ENCODE measurements around the gene METRNL. TPM values are rescaled to one million over a fixed set of nuclear protein-coding genes. Genes with fewer than 3 reads are reported as not detected.
A peak's percentile ranks its signal among the peaks of the same experiment; 100 is the strongest.

Gene METRNL
- total and polyA plus RNA-seq, 5 donors from 2014 or later: 0.47 to 22.7 (median 0.84) TPM

DNA sequence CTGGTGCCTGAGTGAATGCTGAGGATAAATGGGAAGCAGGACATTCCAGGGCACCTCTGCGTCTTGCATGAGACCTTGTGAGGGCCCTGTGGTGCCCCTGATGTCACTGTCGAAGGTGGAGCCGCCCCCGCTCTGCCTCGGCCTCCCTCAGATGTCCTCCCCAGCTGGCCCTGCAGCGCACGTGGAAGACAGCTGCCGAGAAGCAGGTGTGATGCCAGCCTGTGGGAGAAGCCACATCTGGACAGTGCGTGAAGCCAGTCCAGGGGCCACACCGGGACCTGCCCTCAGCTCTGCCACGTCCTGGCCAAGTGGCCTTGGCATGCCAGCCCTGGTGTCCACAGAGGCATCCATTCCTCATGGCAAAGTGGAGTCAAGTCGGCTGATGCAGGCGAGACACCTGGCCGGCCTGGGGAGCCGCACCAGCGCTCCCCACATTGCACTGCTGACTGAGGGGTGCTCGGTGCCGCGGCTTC is 21.6 kb upstream of the METRNL start:
- H3K27me3 Mint-ChIP-seq: peaks cover 7% of the 10 kb centered on the region
- no peak overlapping the region for H3K4me3 Mint-ChIP-seq
- H3K9me3 ChIP-seq (ENCODE audit: control insufficient read depth in 2 of 2, low read length in 2 of 2): no peaks in the 10 kb centered on the region
- H3K36me3 Mint-ChIP-seq: no peaks in the 10 kb centered on the region
- H3K27ac ChIP-seq (ENCODE audit: insufficient read depth, low read length, poor library complexity, severe bottlenecking): no peak overlapping the region
- peaks cover 10% of the 10 kb centered on the region for H3K4me1 ChIP-seq (ENCODE audit: control insufficient read depth, insufficient read depth, low read length, poor library complexity, severe bottlenecking)
- ATAC-seq (ENCODE audit: low read depth in 2 of 2): no peak
- H3K4me1 Mint-ChIP-seq: peaks cover 5 to 19% (median 8%) of the 10 kb centered on the region in 4 donors
- no peaks in the 10 kb centered on the region for H3K27me3 ChIP-seq (ENCODE audit: control insufficient read depth, insufficient read depth, low read length)
- no peaks in the 10 kb centered on the region for H3K36me3 ChIP-seq (ENCODE audit: control insufficient read depth, insufficient read depth, low read length)
- DNase-seq: no peak
- H3K27ac Mint-ChIP-seq: no peak overlapping the region
- H3K4me3 ChIP-seq (ENCODE audit: low read depth, low read length): no peak overlapping the region
- H3K9me3 Mint-ChIP-seq: no peaks in the 10 kb centered on the region

DNA sequence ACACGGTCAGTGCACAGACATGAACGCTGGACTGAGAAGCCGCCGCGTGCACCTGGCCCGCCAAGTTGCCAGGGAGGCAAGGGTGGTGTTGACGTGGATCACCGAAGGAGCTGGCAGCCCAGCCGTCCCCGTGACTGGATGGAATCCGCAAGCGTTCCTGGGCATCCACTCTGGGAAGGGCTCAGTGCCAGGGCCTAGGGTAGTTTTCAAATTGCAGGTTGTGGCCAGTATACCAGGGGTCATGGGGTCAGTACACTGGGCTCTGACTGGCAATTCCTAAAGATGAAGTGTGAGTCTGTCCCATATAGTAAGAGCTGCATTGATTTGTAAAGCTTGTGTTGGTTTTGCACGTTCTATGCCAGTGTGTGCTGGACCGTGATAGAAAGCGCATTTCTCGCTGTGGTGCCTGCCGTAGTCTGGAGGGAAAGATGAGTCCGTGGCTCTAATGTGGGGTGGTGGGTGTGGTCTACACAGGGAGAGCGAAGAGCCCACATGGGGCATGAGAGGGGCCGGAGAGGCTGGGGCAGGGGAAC is 21.1 kb upstream of the METRNL start:
- ATAC-seq (ENCODE audit: low read depth in 2 of 2) (no peak), DNase-seq (no peak)
- Mint-ChIP-seq H3K4me1 (peaks cover 4 to 16% (median 7%) of the 10 kb centered on the region in 4 donors), H3K9me3 (no peaks in the 10 kb centered on the region), H3K4me3 (no peak overlapping the region), H3K27me3 (peaks cover 7% of the 10 kb centered on the region), H3K36me3 (no peaks in the 10 kb centered on the region), H3K27ac (no peak overlapping the region)
- no peaks in the 10 kb centered on the region for H3K9me3 ChIP-seq (ENCODE audit: control insufficient read depth in 2 of 2, low read length in 2 of 2)
- no peak overlapping the region for H3K27ac ChIP-seq (ENCODE audit: insufficient read depth, low read length, poor library complexity, severe bottlenecking)
- H3K4me1 ChIP-seq (ENCODE audit: control insufficient read depth, insufficient read depth, low read length, poor library complexity, severe bottlenecking): peaks cover 10% of the 10 kb centered on the region
- H3K27me3 ChIP-seq (ENCODE audit: control insufficient read depth, insufficient read depth, low read length): no peaks in the 10 kb centered on the region
- no peak overlapping the region for H3K4me3 ChIP-seq (ENCODE audit: low read depth, low read length)
- no peaks in the 10 kb centered on the region for H3K36me3 ChIP-seq (ENCODE audit: control insufficient read depth, insufficient read depth, low read length)

DNA sequence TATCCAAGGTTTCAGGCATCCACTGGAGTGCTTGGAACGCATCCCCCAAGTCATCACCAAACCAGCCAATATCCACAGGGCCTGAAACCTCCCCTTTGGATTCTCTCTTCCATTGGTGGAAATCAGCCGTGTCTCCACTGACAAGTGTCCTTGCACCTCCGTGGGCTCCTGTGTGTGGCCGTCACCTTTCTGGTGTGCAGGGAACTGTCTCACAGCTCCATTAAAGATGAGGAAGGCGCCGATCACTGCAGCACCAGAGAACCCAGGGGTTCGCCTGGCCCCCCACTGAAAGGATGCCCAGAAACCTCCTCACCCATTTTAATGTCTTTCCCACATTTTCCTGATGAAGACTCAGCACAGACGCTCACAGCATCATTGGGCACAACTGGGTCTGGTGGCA is 17.8 kb upstream of the METRNL start:
- Mint-ChIP-seq H3K27ac (peak overlapping the region in 1 of 3 donors; percentile 52), H3K9me3 (no peaks in the 10 kb centered on the region), H3K36me3 (no peaks in the 10 kb centered on the region), H3K27me3 (peaks cover 7% of the 10 kb centered on the region), H3K4me1 (no peaks in the 10 kb centered on the region), H3K4me3 (no peak overlapping the region)
- H3K9me3 ChIP-seq (ENCODE audit: control insufficient read depth in 2 of 2, low read length in 2 of 2): no peaks in the 10 kb centered on the region
- H3K27ac ChIP-seq (ENCODE audit: insufficient read depth, low read length, poor library complexity, severe bottlenecking): no peak overlapping the region
- DNase-seq (no peak), ATAC-seq (ENCODE audit: low read depth in 2 of 2) (no peak)
- no peaks in the 10 kb centered on the region for H3K36me3 ChIP-seq (ENCODE audit: control insufficient read depth, insufficient read depth, low read length)
- H3K4me3 ChIP-seq (ENCODE audit: low read depth, low read length): no peak overlapping the region
- no peaks in the 10 kb centered on the region for H3K27me3 ChIP-seq (ENCODE audit: control insufficient read depth, insufficient read depth, low read length)
- H3K4me1 ChIP-seq (ENCODE audit: control insufficient read depth, insufficient read depth, low read length, poor library complexity, severe bottlenecking): no peaks in the 10 kb centered on the region

DNA sequence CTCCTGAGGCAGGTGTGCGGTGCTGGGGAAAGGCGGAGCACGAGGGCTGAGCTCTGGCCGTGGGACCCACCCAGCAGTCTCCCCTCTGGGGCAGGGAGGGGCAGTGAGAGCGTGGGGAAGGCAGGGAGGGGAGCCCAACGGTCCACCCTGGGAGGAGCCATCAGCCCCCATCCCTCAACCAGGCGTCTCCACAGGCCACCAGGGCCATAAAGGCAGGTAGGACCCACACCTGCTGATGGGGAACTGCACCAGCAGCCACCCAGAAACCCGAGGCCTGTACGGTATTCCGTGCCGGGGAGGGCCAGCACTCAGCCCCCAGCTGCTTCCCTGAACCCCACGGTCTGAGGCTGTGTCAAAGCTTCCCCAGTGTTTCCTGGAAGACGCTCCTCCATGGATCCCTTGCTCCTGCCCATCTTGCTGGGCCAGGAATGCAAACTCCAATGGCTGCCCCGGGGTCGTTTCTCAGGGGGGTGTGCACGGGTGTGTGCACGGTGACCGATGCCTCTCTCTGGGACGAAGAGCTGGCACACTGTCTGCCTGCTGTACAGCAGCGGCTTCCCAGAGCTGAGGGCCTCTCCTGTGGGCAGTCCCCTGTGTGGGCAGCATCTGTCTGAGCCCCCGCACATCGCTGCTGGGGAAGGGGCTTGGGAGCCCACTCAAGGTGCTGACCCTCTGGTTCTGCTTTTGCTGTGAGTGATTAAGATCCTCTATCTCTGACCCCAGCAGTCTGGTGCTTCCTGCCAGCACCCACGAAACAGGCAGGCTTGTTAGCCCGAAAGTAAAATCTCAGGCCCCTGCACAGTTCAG is 17.2 kb upstream of the METRNL start:
- Histone ChIP-seq H3K4me1 (ENCODE audit: control insufficient read depth, insufficient read depth, low read length, poor library complexity, severe bottlenecking) (no peaks in the 10 kb centered on the region), H3K27me3 (ENCODE audit: control insufficient read depth, insufficient read depth, low read length) (no peaks in the 10 kb centered on the region), H3K9me3 (ENCODE audit: control insufficient read depth in 2 of 2, low read length in 2 of 2) (no peaks in the 10 kb centered on the region), H3K27ac (ENCODE audit: insufficient read depth, low read length, poor library complexity, severe bottlenecking) (no peak overlapping the region), H3K4me3 (ENCODE audit: low read depth, low read length) (no peak overlapping the region), H3K36me3 (ENCODE audit: control insufficient read depth, insufficient read depth, low read length) (no peaks in the 10 kb centered on the region)
- H3K36me3 Mint-ChIP-seq: no peaks in the 10 kb centered on the region
- ATAC-seq (ENCODE audit: low read depth in 2 of 2) (no peak), DNase-seq (no peak)
- H3K27ac Mint-ChIP-seq: peak overlapping the region in 1 of 3 donors; percentile 52
- H3K4me3 Mint-ChIP-seq: no peak overlapping the region
- peaks cover 7% of the 10 kb centered on the region for H3K27me3 Mint-ChIP-seq
- H3K9me3 Mint-ChIP-seq: no peaks in the 10 kb centered on the region
- no peaks in the 10 kb centered on the region for H3K4me1 Mint-ChIP-seq

- no peaks in the 10 kb centered on the region for H3K36me3 Mint-ChIP-seq
- Histone ChIP-seq H3K4me3 (ENCODE audit: low read depth, low read length) (no peak overlapping the region), H3K9me3 (ENCODE audit: control insufficient read depth in 2 of 2, low read length in 2 of 2) (no peaks in the 10 kb centered on the region), H3K36me3 (ENCODE audit: control insufficient read depth, insufficient read depth, low read length) (no peaks in the 10 kb centered on the region), H3K27me3 (ENCODE audit: control insufficient read depth, insufficient read depth, low read length) (no peaks in the 10 kb centered on the region), H3K4me1 (ENCODE audit: control insufficient read depth, insufficient read depth, low read length, poor library complexity, severe bottlenecking) (no peaks in the 10 kb centered on the region), H3K27ac (ENCODE audit: insufficient read depth, low read length, poor library complexity, severe bottlenecking) (no peak overlapping the region)
- H3K27me3 Mint-ChIP-seq: peaks cover 7% of the 10 kb centered on the region
- peak overlapping the region in 1 of 4 donors; percentile 38 for H3K4me3 Mint-ChIP-seq
- H3K9me3 Mint-ChIP-seq: no peaks in the 10 kb centered on the region
- no peak overlapping the region for H3K27ac Mint-ChIP-seq
- DNase-seq (no peak), ATAC-seq (ENCODE audit: low read depth in 2 of 2) (no peak)
- peaks cover 0 to 4% (median 0%) of the 10 kb centered on the region in 4 donors for H3K4me1 Mint-ChIP-seq
These were observed 16.4 kb upstream of the METRNL start for GRCh38 chr17:83062818-83063671.

DNA sequence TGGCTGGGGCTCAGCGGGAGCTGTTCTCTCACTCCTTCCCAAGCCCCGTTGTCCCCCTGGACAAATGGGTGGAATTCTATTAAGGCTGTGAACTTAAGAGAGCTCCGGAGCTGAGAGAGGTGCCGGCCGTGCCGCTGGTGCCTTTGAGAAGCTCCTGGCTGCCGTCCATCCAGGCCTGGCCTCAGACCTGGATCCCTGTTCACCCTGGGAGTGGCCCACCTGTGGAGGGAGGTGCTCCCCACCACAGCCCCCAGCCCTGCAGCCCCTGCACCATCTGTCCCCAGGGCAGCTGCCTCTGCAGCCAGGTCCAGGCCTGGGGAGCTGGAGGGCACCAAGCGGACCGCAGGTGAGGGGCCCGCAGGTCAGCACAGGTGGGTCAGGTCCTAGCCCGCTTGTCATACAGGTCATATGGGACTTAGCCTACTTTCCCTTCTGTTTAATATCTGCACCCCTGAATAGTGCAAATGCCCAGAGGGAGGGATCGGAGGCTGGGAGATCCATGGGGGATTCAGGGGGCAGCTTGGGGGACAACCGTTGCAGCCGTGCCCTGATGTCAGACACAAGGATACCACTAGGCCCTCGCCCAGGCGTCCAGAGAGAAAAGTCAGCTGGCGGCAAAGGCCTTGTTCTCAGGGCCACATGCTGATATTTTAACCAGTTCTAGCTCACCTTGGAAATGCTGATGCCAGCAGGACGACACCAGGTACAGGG is 15.2 kb upstream of the METRNL start:
- H3K27me3 Mint-ChIP-seq: peaks cover 4% of the 10 kb centered on the region
- no peaks in the 10 kb centered on the region for H3K9me3 Mint-ChIP-seq
- no peaks in the 10 kb centered on the region for H3K36me3 ChIP-seq (ENCODE audit: control insufficient read depth, insufficient read depth, low read length)
- H3K27me3 ChIP-seq (ENCODE audit: control insufficient read depth, insufficient read depth, low read length): no peaks in the 10 kb centered on the region
- DNase-seq (no peak), ATAC-seq (ENCODE audit: low read depth in 2 of 2) (no peak)
- no peaks in the 10 kb centered on the region for H3K9me3 ChIP-seq (ENCODE audit: control insufficient read depth in 2 of 2, low read length in 2 of 2)
- no peak overlapping the region for H3K27ac Mint-ChIP-seq
- H3K4me1 Mint-ChIP-seq: peaks cover 0 to 8% (median 2%) of the 10 kb centered on the region in 4 donors
- H3K4me3 Mint-ChIP-seq: no peak overlapping the region
- H3K4me3 ChIP-seq (ENCODE audit: low read depth, low read length): no peak overlapping the region
- H3K27ac ChIP-seq (ENCODE audit: insufficient read depth, low read length, poor library complexity, severe bottlenecking): no peak overlapping the region
- peaks cover 5% of the 10 kb centered on the region for H3K4me1 ChIP-seq (ENCODE audit: control insufficient read depth, insufficient read depth, low read length, poor library complexity, severe bottlenecking)
- no peaks in the 10 kb centered on the region for H3K36me3 Mint-ChIP-seq
